Superior temporal gyrus (tissue), 1 donor: ENCODE data around the gene HTR7.

ENCODE experiments used
- DNase-seq: peaks from one replicate; pipeline ENCODE4 v3.0.0-alpha.2; 2016; ENCODE audit errors: extremely low spot score

HTR7 gene

GRCh38 chr10:90804354-90804753, 53.5 kb downstream of the HTR7 start:
- DNase-seq: no peak

- no peak for DNase-seq
These were observed 56.2 kb downstream of the HTR7 start for GRCh38 chr10:90801608-90802007.

- DNase-seq: no peak
These were observed 57.5 kb downstream of the HTR7 start for GRCh38 chr10:90800232-90800796.

- DNase-seq: no peak
These were observed 58.7 kb downstream of the HTR7 start for GRCh38 chr10:90799172-90799571.

- DNase-seq: no peak
These were observed 59.4 kb downstream of the HTR7 start for GRCh38 chr10:90798482-90798881.

GRCh38 chr10:90790422-90790821, 67.4 kb downstream of the HTR7 start:
- DNase-seq: no peak

GRCh38 chr10:90788968-90789367, 68.9 kb downstream of the HTR7 start:
- no peak for DNase-seq

- no peak for DNase-seq
These were observed 69.7 kb downstream of the HTR7 start for GRCh38 chr10:90788199-90788491.

GRCh38 chr10:90787393-90788198, 70.2 kb downstream of the HTR7 start:
- DNase-seq: peak; percentile 67

- no peak for DNase-seq
These were observed 72.1 kb downstream of the HTR7 start for GRCh38 chr10:90785782-90786181.

- DNase-seq: no peak
These were observed 73.1 kb downstream of the HTR7 start for GRCh38 chr10:90784771-90785170.

GRCh38 chr10:90780488-90780887, 77.4 kb downstream of the HTR7 start:
- no peak for DNase-seq

- no peak for DNase-seq
These were observed 78.3 kb downstream of the HTR7 start for GRCh38 chr10:90779548-90779947.

GRCh38 chr10:90777621-90778020, 80.2 kb downstream of the HTR7 start:
- DNase-seq: no peak

- DNase-seq: no peak
These were observed 82.3 kb downstream of the HTR7 start for GRCh38 chr10:90775351-90776028.

GRCh38 chr10:90769946-90770841, 87.6 kb downstream of the HTR7 start:
- no peak for DNase-seq

- peak; percentile 70 for DNase-seq
These were observed 106.5 kb downstream of the HTR7 start for GRCh38 chr10:90751107-90751997.

GRCh38 chr10:90746829-90747228, 111.0 kb downstream of the HTR7 start:
- no peak for DNase-seq

- DNase-seq: no peak
These were observed 112.3 kb downstream of the HTR7 start for GRCh38 chr10:90745565-90745964.

GRCh38 chr10:90743291-90743690, 114.5 kb downstream of the HTR7 start:
- no peak for DNase-seq

GRCh38 chr10:90741926-90742565, 115.8 kb downstream of the HTR7 start:
- DNase-seq: no peak
